PC-3 (cell line): ENCODE data around the gene SPRED2. TPM values are rescaled to one million over a fixed set of nuclear protein-coding genes. Genes with fewer than 3 reads are reported as not detected.

ENCODE experiments used
- ATAC-seq: fragments of 200-7000 bp; cut with Tn5 transposase; 2 replicates; pipeline ENCODE4 v1.9.1; 2020; ENCODE audit warnings: mild to moderate bottlenecking, moderate library complexity
- BruUV-seq: library from RNA; stranded (reverse); fragments of 400-500 nt; replicated peaks from 2 replicates; lab custom pipeline; 2021; lab: Mats Ljungman, UMichigan
- CTCF ChIA-PET: fragments of 300-600 bp; sonication (Branson Sonifier 250); formaldehyde crosslinking; loops from one replicate; lab custom pipeline; 2022; ENCODE audit warnings: antibody characterized with exemption; lab: Charles Lee
- POLR2A ChIA-PET: fragments of 300-600 bp; sonication (Branson Sonifier 250); formaldehyde crosslinking; loops from one replicate; lab custom pipeline; 2022; ENCODE audit warnings: antibody characterized with exemption; ENCODE audit not compliant: unreplicated experiment; lab: Charles Lee
- DNase-seq: peaks from one replicate; pipeline ENCODE4 v3.0.0-alpha.2; 2015
- H2AFZ ChIP-seq: fragments of 300-600 bp; sonication (generic); 2 replicates; pipeline ENCODE4 v1.6.0; 2016; ENCODE audit warnings: antibody characterized with exemption, low read length
- H3F3A ChIP-seq: fragments of 300-600 bp; sonication (generic); one replicate; pipeline ENCODE4 v1.6.0; 2017; ENCODE audit warnings: antibody characterized with exemption, low read length, control low read depth, mild to moderate bottlenecking; ENCODE audit not compliant: unreplicated experiment
- H3K27ac ChIP-seq: fragments of 300-600 bp; sonication (generic); 2 replicates; pipeline ENCODE4 v1.5.1; 2016; ENCODE audit warnings: mild to moderate bottlenecking, low read length
- H3K27me3 ChIP-seq: fragments of 300-600 bp; sonication (generic); 2 replicates; pipeline ENCODE4 v1.6.1; 2016; ENCODE audit warnings: low read length, mixed read lengths
- H3K36me3 ChIP-seq: fragments of 300-600 bp; sonication (generic); 2 replicates; pipeline ENCODE4 v1.6.1; 2016; ENCODE audit warnings: low read depth, mixed run types, low read length, mixed read lengths
- H3K4me1 ChIP-seq: fragments of 300-600 bp; sonication (generic); 2 replicates; pipeline ENCODE4 v1.5.1; 2016; ENCODE audit warnings: low read length; ENCODE audit not compliant: insufficient read depth
- H3K4me2 ChIP-seq: fragments of 300-600 bp; sonication (generic); 2 replicates; pipeline ENCODE4 v1.6.0; 2016; ENCODE audit warnings: low read length
- H3K4me3 ChIP-seq: fragments of 300-600 bp; sonication (generic); 2 replicates; pipeline ENCODE4 v1.5.1; 2016; ENCODE audit warnings: mild to moderate bottlenecking, low read length, mixed read lengths
- H3K79me2 ChIP-seq: fragments of 300-600 bp; sonication (generic); 2 replicates; pipeline ENCODE4 v1.6.1; 2017; ENCODE audit warnings: low read length, mixed read lengths
- H3K9ac ChIP-seq: fragments of 300-600 bp; sonication (generic); 2 replicates; pipeline ENCODE4 v1.6.0; 2016; ENCODE audit warnings: mild to moderate bottlenecking, low read length
- H3K9me2 ChIP-seq: fragments of 300-600 bp; sonication (generic); replicated peaks from 2 replicates; pipeline ENCODE4 v1.6.1; 2016; ENCODE audit warnings: mixed run types, low read length, mixed read lengths
- H3K9me3 ChIP-seq: fragments of 300-600 bp; sonication (generic); 2 replicates; pipeline ENCODE4 v1.6.1; 2016; ENCODE audit warnings: low read length, mixed read lengths
- H4K20me1 ChIP-seq: fragments of 300-600 bp; sonication (generic); 2 replicates; pipeline ENCODE4 v1.6.1; 2016; ENCODE audit warnings: low read length, mixed read lengths
- CTCF ChIP-seq: fragments of 300-600 bp; sonication (generic); conservative IDR thresholded peaks from 2 replicates; pipeline ENCODE4 v1.5.1; 2017; ENCODE audit warnings: antibody characterized with exemption, low read depth, mild to moderate bottlenecking, low read length
- EZH2 ChIP-seq: fragments of 300-600 bp; sonication (generic); IDR thresholded peaks from one replicate; pipeline ENCODE4 v1.6.1; 2017; ENCODE audit warnings: antibody characterized with exemption, mild to moderate bottlenecking, low read length; ENCODE audit not compliant: unreplicated experiment
- EZH2phosphoT487 ChIP-seq: fragments of 300-600 bp; sonication (generic); IDR thresholded peaks from 2 replicates; pipeline ENCODE4 v1.6.1; 2018; ENCODE audit warnings: mild to moderate bottlenecking, antibody characterized with exemption, low read length, borderline replicate concordance
- intact Hi-C: fragments of 100-400 bp; cut with micrococcal nuclease; formaldehyde crosslinking; loops from 2 replicates; pipeline ENCODE4 v1.9.0; 2023
- total RNA-seq: library from RNA; depleted of rRNA; stranded (reverse); fragments of >200 nt; gene quantifications from 2 replicates; pipeline ENCODE4 v1.2.3, GENCODE V29; 2014

The SPRED2 gene
- total RNA-seq, 1 experiment from 2014 or later: 16.2 TPM

- peaks cover 100% of the 10 kb centered on the region for H3K79me2 ChIP-seq
- H3K36me3 ChIP-seq: peaks cover 6% of the 10 kb centered on the region; the same call in 1 of the 2 replicates
- intact Hi-C loops: no loop called here
- no TSS peak for BruUV-seq
- ATAC-seq (no peak), DNase-seq (no peak)
- no peaks in the 10 kb centered on the region for H3F3A ChIP-seq
- ChIA-PET CTCF (no interaction called here), POLR2A (no interaction called here)
- TF ChIP-seq EZH2phosphoT487: no peak
- TF ChIP-seq EZH2: no peak
- no peak for TF ChIP-seq CTCF
- no peaks in the 10 kb centered on the region for H3K9me3 ChIP-seq
- peaks cover 39% of the 10 kb centered on the region; the same call in 1 of the 2 replicates for H4K20me1 ChIP-seq
- H3K27ac ChIP-seq: no peak overlapping the region
- H3K4me2 ChIP-seq: no peak overlapping the region
- H3K4me1 ChIP-seq: peaks cover 22% of the 10 kb centered on the region
- H3K4me3 ChIP-seq: no peak overlapping the region
- H3K9me2 ChIP-seq: no peaks in the 10 kb centered on the region
- no peaks in the 10 kb centered on the region for H3K27me3 ChIP-seq
- no peak overlapping the region for H3K9ac ChIP-seq
- H2AFZ ChIP-seq: no peak overlapping the region
Observed at GRCh38 chr2:65357095-65357958, 75.1 kb downstream of the SPRED2 start.

DNA sequence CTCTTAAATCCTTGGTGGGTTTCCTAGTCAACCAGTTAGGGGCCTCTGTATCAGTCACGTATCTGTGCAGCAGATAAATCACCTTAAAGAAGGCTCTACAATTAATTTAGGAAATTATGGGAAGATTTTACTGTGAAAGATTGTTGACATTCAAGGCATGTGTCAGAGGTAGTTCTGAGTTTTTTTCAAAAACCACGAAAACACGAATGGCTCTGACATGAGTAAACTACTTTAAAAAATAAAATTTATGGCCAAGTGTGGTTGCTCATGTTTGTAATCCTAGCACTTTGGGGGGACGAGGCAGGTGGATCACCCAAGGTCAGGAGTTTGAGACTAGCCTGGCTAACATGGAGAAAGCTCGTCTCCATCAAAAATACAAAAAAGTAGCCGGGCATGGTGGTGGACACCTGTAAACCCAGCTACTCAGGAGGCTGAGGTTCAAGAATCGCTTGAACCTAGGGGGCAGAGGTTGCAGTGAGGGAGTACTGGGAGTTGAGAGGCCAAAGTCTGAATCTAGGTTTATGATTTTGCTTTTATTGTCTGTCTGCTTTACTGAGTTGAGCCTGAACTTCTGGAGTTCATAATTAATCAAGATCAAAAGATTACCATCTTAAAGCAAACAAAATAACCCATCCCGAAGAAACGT is 77.1 kb downstream of the SPRED2 start:
- intact Hi-C loops: no loop called here
- Histone ChIP-seq H4K20me1 (peaks cover 39% of the 10 kb centered on the region), H3K9me2 (no peaks in the 10 kb centered on the region), H3K4me3 (no peak overlapping the region), H2AFZ (no peak overlapping the region), H3K36me3 (peaks cover 3% of the 10 kb centered on the region; the same call in 1 of the 2 replicates), H3K27ac (peak overlapping the region; percentile 53), H3K27me3 (no peaks in the 10 kb centered on the region), H3K9ac (no peak overlapping the region), H3K79me2 (peaks cover 100% of the 10 kb centered on the region), H3K4me2 (peak overlapping the region; percentile 51), H3K4me1 (peaks cover 27% of the 10 kb centered on the region), H3K9me3 (no peaks in the 10 kb centered on the region), H3F3A (no peaks in the 10 kb centered on the region)
- BruUV-seq: no TSS peak
- peak; percentile 47 for ATAC-seq
- TF ChIP-seq EZH2: no peak
- no peak for TF ChIP-seq EZH2phosphoT487
- TF ChIP-seq CTCF: no peak
- DNase-seq: peak; percentile 60
- CTCF ChIA-PET: no interaction called here
- POLR2A ChIA-PET: no interaction called here
